GOT3 (cell line): ENCODE data around the gene KCNC3.

Source experiments
- DNase-seq: peaks from one replicate; lab custom pipeline; 2025; ENCODE audit warnings: mixed read lengths; lab: John Stamatoyannopoulos, UW

The KCNC3 gene

DNA sequence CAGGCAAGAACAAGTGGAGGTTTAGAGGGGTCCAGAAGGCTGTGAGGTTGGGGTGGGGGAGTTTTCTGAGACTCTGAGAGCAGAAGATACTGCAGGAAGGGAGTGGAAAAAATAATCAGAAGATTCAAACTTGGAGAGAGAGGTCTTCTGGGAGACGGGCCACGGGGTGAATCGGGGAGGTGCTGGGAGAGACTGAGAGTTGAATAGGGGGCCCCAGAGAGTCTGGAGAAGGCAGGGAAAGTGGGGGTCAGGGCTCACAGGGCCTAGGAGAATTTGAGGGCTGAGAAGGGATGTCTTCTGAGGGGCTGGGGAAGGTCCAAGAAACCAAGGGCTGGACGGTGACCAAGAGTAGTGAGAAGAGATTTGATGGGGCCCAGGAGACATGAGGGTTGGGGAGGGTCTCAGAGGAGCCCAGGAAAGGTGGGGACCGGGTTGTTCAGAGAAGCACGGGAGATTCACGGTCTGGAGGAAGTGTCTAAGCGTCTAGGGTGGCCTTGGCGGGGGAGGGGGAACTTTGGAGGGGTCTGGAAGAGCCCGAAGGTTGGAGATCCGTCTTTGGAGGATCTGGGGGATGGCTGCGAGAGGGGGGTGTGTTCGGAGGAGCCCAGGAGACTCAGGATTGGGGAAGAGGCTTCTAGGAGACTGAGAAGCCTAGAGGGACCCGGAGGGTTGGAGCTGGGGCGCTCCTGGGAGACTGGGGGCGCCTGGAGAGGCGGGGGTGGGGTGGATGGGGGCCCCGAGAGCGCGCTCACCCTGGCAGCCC, 1.5 kb downstream of the KCNC3 start:
- no peak for DNase-seq

- DNase-seq: no peak
Observed at GRCh38 chr19:50327013-50327412, 2.2 kb downstream of the KCNC3 start.

DNA sequence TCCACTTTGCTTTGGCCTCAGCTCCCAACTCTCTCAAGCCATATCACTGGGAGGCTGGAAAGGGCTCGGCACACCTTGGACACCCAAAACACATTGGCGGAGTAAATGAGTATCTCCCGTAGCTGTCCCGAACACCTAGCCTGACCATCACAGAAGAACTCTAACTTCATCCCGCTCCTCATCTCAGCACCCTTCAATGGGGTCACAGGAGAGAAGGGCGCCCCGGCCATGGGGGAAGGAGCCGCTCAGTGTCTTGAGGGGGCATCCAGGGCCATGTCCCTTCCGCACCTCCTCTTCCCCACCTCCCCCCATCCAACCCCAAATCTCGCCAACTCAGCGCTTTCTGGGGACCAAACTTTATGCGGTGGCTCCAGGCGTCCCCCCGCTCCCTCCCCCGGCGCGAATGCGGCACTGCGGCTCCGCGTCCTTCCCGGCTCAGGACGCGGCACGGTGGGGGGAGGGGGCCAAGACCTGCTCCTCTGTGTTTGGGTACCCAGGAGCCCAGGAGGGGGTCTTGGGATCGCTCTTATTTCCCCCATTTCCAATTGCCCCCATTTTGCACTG, 3.0 kb downstream of the KCNC3 start:
- no peak for DNase-seq

DNA sequence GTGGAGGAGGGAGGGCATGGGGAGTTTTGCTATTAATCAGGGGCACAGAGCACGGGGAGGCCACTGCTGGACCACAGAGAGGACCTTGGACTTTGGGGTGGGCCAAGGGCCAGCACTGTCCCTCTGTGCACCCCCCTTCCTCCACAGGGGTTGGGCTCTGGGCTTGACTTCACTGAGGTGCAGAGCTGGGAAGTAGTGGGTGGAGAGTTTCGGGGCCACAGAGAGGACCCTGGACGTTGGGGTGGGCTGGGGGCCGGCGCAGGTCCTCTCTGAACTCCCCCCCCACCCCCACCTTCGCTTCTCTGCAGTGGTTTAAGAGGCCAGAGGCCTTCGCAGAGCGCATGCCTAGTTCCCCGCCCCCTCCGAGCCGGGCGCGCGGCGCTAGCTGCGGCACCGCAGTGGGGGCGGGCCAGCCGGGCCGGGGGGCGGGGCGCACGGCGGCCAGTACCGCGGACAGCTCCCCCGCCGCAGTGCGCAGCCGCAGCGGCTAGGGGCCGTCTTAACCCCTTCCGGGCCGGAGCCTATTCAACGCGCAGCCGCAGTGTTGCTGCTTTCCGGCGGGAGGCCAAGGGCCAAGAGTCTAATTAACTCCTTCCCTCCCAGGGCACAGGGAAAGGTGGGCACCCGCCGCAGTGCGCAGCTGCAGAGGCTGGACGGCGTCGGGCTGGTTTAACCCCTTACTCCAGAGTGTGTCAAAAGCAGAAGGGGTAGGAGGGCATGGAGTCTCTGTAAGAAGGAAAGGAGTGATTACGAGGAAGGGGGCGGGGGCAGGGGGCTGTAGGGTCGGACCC, 3.7 kb downstream of the KCNC3 start:
- DNase-seq: peak; percentile 30

DNA sequence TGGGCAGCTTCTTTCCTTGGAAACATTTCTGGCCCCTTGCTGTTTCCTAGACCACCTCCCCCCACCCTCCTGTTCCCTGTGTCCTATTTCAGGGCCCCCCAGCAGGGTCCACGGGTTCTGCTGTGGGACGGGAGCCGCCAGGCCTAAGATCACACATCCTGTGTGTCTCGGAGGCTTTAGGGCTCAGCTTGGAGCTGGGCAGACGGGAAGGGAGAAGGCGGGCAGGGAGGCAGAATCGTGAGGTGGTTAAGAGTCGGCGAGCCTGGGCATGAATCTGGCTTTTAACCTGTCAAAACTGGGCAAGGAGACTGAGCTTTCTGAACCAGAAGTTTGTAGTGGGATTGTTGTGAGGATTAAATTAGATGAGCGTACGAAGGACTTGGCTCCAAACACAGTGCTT, 4.8 kb downstream of the KCNC3 start:
- no peak for DNase-seq

GRCh38 chr19:50323782-50324133, 5.4 kb downstream of the KCNC3 start:
- DNase-seq: no peak

DNA sequence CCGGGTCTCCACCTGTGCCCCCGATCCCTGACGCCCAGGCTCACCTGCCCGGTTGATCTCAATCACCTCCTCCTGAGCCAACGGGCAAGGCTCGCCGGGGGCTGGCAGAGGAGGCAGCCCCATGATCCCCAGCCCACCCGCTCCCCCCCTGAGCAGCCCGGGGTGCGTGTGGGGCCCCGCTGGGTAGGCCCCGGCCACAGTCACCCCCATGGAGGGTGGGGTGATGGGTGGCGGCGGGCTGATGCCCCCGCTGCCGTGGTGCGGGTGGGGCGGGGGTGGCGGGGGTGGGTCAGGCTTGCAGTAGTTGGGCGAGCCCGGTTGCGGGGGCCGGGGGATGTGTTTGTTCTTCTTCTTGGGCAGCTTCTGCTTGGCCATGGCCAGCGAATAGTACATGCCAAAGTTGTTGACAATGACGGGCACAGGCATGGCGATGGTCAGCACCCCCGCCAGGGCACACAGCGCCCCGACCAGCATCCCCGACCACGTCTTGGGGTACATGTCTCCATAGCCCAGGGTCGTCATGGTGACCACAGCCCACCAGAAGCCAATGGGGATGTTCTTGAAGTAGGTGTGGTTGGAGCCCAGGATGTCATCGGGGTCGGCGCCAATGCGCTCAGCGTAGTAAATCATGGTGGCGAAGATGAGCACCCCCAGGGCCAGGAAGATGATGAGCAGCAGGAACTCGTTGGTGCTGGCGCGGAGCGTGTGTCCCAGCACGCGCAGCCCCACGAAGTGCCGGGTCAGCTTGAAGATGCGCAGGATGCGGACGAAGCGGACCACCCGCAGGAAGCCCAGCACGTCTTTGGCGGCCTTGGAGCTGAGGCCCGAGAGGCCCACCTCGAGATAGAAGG, 6.0 kb downstream of the KCNC3 start:
- no peak for DNase-seq

DNA sequence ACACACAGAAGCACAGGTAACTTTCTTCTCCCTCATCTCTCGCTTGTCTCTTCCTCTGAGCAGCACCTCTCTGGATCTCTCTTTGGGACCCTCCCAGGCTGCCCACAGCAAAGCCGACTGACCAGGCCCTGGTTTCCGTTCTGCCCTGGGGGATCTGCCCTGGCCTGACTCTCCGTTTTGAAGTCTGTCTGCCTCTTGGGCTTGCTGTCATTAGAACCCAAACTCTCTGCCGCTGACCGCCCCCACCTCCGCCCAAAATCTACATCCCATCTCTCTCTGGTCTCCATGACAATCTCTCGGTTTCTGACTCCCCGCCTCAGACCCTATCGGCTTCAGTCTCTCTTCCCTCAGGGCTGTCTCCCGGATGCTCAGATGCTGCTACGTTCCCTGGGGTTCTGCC, 6.9 kb downstream of the KCNC3 start:
- DNase-seq: no peak

GRCh38 chr19:50321831-50322230, 7.3 kb downstream of the KCNC3 start:
- no peak for DNase-seq

GRCh38 chr19:50320596-50320995, 8.6 kb downstream of the KCNC3 start:
- DNase-seq: no peak

GRCh38 chr19:50320051-50320450, 9.1 kb downstream of the KCNC3 start:
- DNase-seq: no peak

DNA sequence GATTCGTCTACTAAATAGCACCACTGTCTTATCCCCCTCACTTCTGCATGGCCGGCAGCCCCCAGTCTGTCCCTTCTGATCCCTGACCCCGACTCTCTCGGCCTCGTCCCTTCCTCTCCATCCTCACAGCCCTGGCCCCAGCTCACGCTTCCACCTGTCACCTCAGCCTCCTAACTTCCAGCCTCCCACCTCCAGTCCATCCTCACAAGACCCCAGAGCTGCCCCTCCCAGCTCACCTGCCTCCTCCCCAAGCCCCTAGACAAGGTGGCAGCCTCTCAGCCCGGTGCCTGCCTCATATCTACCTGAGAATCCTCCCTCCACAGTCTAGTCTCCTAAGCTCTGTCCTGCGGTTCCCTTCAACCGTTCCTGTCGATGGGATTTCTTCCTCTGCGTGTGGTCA, 10.0 kb downstream of the KCNC3 start:
- DNase-seq: no peak

GRCh38 chr19:50318438-50318837, 10.7 kb downstream of the KCNC3 start:
- no peak for DNase-seq

DNA sequence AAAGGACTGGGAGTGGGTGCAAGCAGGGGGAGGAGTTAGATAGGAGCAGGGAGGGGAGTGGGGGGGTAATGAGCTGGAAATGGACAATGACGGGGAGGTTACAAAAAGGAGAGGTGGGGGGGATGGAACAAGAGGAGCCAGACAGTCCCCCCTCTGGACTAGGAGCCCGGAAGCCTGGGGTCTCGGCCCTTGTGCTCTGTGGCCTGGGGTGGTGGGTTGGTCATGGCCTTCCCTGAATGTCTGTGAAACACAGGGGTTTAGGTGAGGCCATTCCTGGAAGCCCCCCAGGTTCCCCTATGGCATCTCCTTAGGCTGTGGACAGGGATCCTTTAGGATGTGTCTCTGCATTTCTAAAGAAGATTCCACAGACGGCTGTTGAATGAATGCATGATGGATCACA, 12.1 kb downstream of the KCNC3 start:
- DNase-seq: no peak

DNA sequence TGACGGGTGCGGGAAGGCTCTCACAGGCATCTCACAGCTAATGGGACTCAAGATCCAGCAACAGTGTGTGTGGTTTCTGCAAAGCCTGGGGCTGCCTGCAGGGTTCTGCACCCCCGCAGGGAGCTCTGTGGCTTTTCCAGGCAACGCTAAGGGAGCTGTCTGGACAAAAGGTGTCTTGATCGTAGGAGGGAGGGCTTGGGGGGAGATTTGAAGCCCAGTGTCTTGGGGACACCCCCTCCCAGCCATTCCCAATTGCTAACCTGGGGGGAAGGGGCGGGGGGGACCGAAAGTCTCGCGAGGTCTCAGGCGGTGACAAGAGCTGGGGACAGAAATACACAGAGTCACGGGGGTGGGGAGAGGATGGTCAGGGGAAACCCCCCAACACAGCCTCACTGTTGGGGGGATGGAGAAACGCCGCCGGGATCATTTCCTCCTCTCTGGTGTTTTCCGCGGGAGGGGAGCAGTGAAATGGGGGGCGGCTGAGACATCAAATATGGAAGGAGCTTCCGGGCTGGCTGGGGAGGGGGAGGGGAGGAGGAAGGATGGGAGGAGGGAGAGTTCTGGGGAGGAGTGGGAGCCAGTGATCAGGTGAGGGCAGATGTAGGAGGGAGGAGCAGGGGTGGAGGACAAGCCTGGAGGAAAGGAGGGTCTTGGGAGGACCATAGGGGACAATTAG, 13.3 kb downstream of the KCNC3 start:
- no peak for DNase-seq

GRCh38 chr19:50314724-50315708, 14.2 kb downstream of the KCNC3 start:
- DNase-seq: no peak

DNA sequence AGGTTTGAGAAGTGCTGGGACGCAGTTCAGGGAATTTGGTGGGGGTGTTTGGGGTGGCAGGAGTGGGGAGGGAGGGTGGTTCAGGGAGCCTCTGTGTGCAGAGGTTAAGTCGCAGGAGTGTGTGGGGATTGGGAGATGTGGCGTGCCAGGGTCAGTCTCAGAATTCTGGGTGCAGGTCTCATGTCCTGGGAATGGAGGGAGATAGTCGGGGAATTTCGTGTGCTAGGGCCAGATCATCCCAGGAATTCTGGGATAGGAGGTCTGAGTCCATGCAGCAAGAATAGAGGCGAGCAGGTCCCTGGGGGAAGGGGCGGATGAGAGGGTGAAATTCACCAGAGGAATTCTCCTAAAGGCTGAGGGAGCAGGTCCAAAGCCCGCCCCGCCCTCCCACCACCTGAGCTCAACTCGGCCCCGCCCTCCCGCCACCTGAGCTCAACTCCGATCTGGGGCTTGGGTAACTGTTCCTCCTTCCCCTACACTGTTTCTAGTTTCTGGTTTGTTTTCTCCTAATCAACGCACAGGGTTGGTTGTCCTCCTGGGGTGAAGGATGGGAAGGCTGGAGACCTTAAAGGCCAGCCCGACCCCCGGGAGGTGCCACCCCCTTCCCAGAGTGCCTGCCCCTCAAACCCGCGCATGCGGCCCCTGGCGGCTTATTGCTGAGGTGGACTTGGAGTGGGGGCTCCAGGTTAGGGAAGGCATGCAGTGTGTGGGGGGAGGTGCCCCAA, 15.2 kb downstream of the KCNC3 start:
- no peak for DNase-seq

DNA sequence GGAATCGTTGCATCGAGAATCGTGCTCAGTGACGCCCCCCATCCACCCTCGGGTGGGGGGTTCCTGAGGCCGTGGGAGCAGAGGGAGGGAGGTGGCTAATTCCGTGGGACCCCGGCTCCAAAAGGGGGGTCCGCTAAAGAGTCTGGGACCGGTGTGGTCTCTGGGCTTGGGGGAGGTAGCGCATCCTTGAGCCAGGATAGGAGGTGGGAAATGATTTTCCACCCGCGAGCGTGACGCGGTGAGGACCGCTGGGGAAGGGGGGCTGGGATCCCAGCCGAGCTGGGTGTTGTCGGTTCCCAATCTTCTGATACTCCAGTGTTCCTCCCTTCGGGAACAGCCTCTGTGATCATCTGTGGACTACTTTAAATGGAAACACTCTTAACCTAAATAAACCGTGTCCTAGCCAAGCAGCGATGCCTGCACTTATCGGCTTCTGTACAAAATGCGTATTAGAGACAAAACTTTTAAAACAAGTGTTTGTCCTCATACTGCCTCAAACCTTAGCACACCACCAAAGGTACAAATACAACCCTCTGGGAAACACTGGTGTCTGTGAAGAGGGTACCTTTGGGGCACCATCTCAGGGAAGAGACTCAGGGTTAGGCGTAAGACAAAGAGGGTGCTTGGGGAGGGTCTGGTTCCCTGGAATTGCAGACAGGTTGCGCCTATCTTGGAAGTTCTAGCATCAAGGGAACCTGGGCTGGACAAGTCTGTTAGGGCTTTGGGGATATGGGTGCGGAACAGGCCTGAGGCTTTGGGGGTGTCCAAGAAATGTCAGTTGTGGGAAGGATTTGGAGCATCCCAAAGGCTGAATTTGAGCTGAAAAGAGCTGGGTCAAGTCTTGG, 16.0 kb downstream of the KCNC3 start:
- no peak for DNase-seq
